WTC11 (cell line): ENCODE data around the gene GSC2. TPM values are rescaled to one million over a fixed set of nuclear protein-coding genes. Genes with fewer than 3 reads are reported as not detected.
A peak's percentile ranks its signal among the peaks of the same experiment; 100 is the strongest.

Experiments
- ATAC-seq: fragments of 200-7000 bp; cut with Tn5 transposase; 2 replicates; pipeline ENCODE4 v1.10.0; 2021; ENCODE audit warnings: mild to moderate bottlenecking, moderate library complexity
- CTCF ChIA-PET: fragments of 300-600 bp; sonication (Branson Sonifier 250); formaldehyde crosslinking; loops from one replicate; lab custom pipeline; 2021; ENCODE audit warnings: antibody characterized with exemption; lab: Charles Lee
- POLR2A ChIA-PET: fragments of 350-600 bp; sonication (Branson Sonifier 250); formaldehyde crosslinking; loops from one replicate; lab custom pipeline; 2021; ENCODE audit warnings: antibody characterized with exemption; lab: Charles Lee
- DNase-seq: peaks from one replicate; pipeline ENCODE4 v3.0.0; 2021; ENCODE audit warnings: low spot score
- H3K27ac Mint-ChIP-seq: 2 replicates; pipeline ENCODE4 v1.8.0; 2021; ENCODE audit warnings: mixed read lengths
- H3K27me3 Mint-ChIP-seq: 2 replicates; pipeline ENCODE4 v1.8.0; 2021; ENCODE audit warnings: low read depth, mild to moderate bottlenecking, moderate library complexity, mixed read lengths
- H3K36me3 Mint-ChIP-seq: 2 replicates; pipeline ENCODE4 v1.8.0; 2021; ENCODE audit warnings: mixed read lengths
- H3K4me1 Mint-ChIP-seq: 2 replicates; pipeline ENCODE4 v1.8.0; 2022; ENCODE audit warnings: mixed read lengths
- H3K4me3 Mint-ChIP-seq: 2 replicates; pipeline ENCODE4 v1.8.0; 2021; ENCODE audit warnings: mild to moderate bottlenecking, moderate library complexity, mixed read lengths
- H3K9me3 Mint-ChIP-seq: 2 replicates; pipeline ENCODE4 v1.8.0; 2021; ENCODE audit warnings: mixed read lengths
- ATF1 ChIP-seq: sonication (generic); formaldehyde crosslinking; IDR thresholded peaks from 2 replicates; pipeline ENCODE4 v1.8.1; 2023; ENCODE audit warnings: mild to moderate bottlenecking, moderate library complexity, missing genetic modification reagents
- ATF3 ChIP-seq: sonication (generic); formaldehyde crosslinking; conservative IDR thresholded peaks from 2 replicates; pipeline ENCODE4 v1.8.1; 2022; ENCODE audit warnings: mild to moderate bottlenecking, missing genetic modification reagents
- CBFB ChIP-seq: sonication (generic); formaldehyde crosslinking; IDR thresholded peaks from 2 replicates; pipeline ENCODE4 v1.8.1; 2022; ENCODE audit warnings: mild to moderate bottlenecking, low read depth, missing genetic modification reagents
- E2F5 ChIP-seq: sonication (generic); formaldehyde crosslinking; IDR thresholded peaks from 2 replicates; pipeline ENCODE4 v1.8.1; 2022; ENCODE audit warnings: mild to moderate bottlenecking, moderate library complexity, missing genetic modification reagents
- ETV6 ChIP-seq: sonication (generic); formaldehyde crosslinking; IDR thresholded peaks from 2 replicates; pipeline ENCODE4 v1.8.1; 2022; ENCODE audit warnings: mild to moderate bottlenecking, missing genetic modification reagents
- FOXK1 ChIP-seq: sonication (generic); formaldehyde crosslinking; IDR thresholded peaks from 2 replicates; pipeline ENCODE4 v1.8.0; 2022; ENCODE audit warnings: mild to moderate bottlenecking, moderate library complexity, missing genetic modification reagents
- GTF2I ChIP-seq: fragments of 250-450 bp; sonication (Bioruptor Pico); conservative IDR thresholded peaks from 2 replicates; pipeline ENCODE4 v1.4.0; 2021; ENCODE audit warnings: mild to moderate bottlenecking
- IRF2 ChIP-seq: sonication (generic); formaldehyde crosslinking; IDR thresholded peaks from 2 replicates; pipeline ENCODE4 v1.8.0; 2022; ENCODE audit warnings: low read depth, missing genetic modification reagents, borderline replicate concordance
- JUN ChIP-seq: sonication (generic); formaldehyde crosslinking; IDR thresholded peaks from 2 replicates; pipeline ENCODE4 v1.8.0; 2023; ENCODE audit warnings: mild to moderate bottlenecking, missing genetic modification reagents
- KAT7 ChIP-seq: sonication (generic); formaldehyde crosslinking; IDR thresholded peaks from 2 replicates; pipeline ENCODE4 v1.8.1; 2023; ENCODE audit warnings: missing genetic modification reagents, mild to moderate bottlenecking, borderline replicate concordance
- OVOL2 ChIP-seq: fragments of 250-450 bp; sonication (Bioruptor Pico); IDR thresholded peaks from 2 replicates; pipeline ENCODE4 v1.9.0; 2021; ENCODE audit warnings: mild to moderate bottlenecking, borderline replicate concordance
- PREB ChIP-seq: sonication (generic); formaldehyde crosslinking; IDR thresholded peaks from 2 replicates; pipeline ENCODE4 v1.8.1; 2022; ENCODE audit warnings: mild to moderate bottlenecking, missing genetic modification reagents, moderate library complexity, borderline replicate concordance
- RORB ChIP-seq: fragments of 250-450 bp; sonication (Bioruptor Pico); IDR thresholded peaks from 2 replicates; pipeline ENCODE4 v1.9.0; 2021; ENCODE audit warnings: mild to moderate bottlenecking
- TEAD4 ChIP-seq: sonication (generic); formaldehyde crosslinking; IDR thresholded peaks from 2 replicates; pipeline ENCODE4 v1.8.0; 2022; ENCODE audit warnings: mild to moderate bottlenecking, missing genetic modification reagents
- ZNF219 ChIP-seq: sonication (generic); formaldehyde crosslinking; IDR thresholded peaks from 2 replicates; pipeline ENCODE4 v1.8.0; 2023; ENCODE audit warnings: missing genetic modification reagents, mild to moderate bottlenecking, borderline replicate concordance
- ZNF263 ChIP-seq: sonication (generic); formaldehyde crosslinking; IDR thresholded peaks from 2 replicates; pipeline ENCODE4 v1.8.1; 2022; ENCODE audit warnings: low read depth, mild to moderate bottlenecking, moderate library complexity, missing genetic modification reagents
- ZNF416 ChIP-seq: fragments of 250-450 bp; sonication (Bioruptor Pico); IDR thresholded peaks from 2 replicates; pipeline ENCODE4 v1.9.0; 2021; ENCODE audit warnings: mild to moderate bottlenecking, inconsistent platforms
- ZNF512 ChIP-seq: sonication (generic); formaldehyde crosslinking; IDR thresholded peaks from 2 replicates; pipeline ENCODE4 v1.8.1; 2022; ENCODE audit warnings: missing genetic modification reagents, borderline replicate concordance
- ZNF671 ChIP-seq: fragments of 250-450 bp; sonication (Bioruptor Pico); IDR thresholded peaks from 2 replicates; pipeline ENCODE4 v1.8.0; 2021; ENCODE audit warnings: mild to moderate bottlenecking
- total RNA-seq: library from RNA; stranded (reverse); gene quantifications from 3 replicates; pipeline ENCODE4 v1.2.3, GENCODE V29; 2021
- TF ChIP-seq, protein P1 (sequence below): sonication (generic); formaldehyde crosslinking; IDR thresholded peaks from 2 replicates; pipeline ENCODE4 v1.8.0; 2022; ENCODE audit warnings: mild to moderate bottlenecking, missing genetic modification reagents
- TF ChIP-seq, protein P2 (sequence below): sonication (generic); formaldehyde crosslinking; IDR thresholded peaks from 2 replicates; pipeline ENCODE4 v1.8.0; 2022; ENCODE audit warnings: mild to moderate bottlenecking, missing genetic modification reagents
- TF ChIP-seq, protein P3 (sequence below): fragments of 250-450 bp; sonication (Bioruptor Pico); IDR thresholded peaks from 2 replicates; pipeline ENCODE4 v2.1.2; 2022; ENCODE audit warnings: mild to moderate bottlenecking, moderate library complexity
- TF ChIP-seq, protein P4 (sequence below): sonication (generic); formaldehyde crosslinking; IDR thresholded peaks from 2 replicates; pipeline ENCODE4 v1.8.1; 2023; ENCODE audit warnings: mild to moderate bottlenecking, missing genetic modification reagents, moderate library complexity
- TF ChIP-seq, protein P5 (sequence below): fragments of 250-450 bp; sonication (Bioruptor Pico); IDR thresholded peaks from 2 replicates; pipeline ENCODE4 v1.9.0; 2021; ENCODE audit warnings: moderate library complexity, mild to moderate bottlenecking, inconsistent platforms, borderline replicate concordance

Gene GSC2
- total RNA-seq, 1 experiment from 2014 or later = 0.68 TPM

- TF ChIP-seq CBFB (CRISPR knock-in tag) (no peak), RORB (CRISPR knock-in tag) (no peak), ZNF671 (no peak), KAT7 (CRISPR knock-in tag) (no peak), JUN (CRISPR knock-in tag) (no peak), GTF2I (CRISPR knock-in tag) (no peak), PREB (CRISPR knock-in tag) (no peak), E2F5 (CRISPR knock-in tag) (no peak), FOXK1 (no peak), TEAD4 (CRISPR knock-in tag) (no peak), ZNF416 (CRISPR knock-in tag) (no peak), ATF3 (CRISPR knock-in tag) (no peak), ZNF219 (CRISPR knock-in tag) (no peak), ZNF512 (CRISPR knock-in tag) (no peak), ATF1 (no peak)
- TF ChIP-seq, protein P1, sequence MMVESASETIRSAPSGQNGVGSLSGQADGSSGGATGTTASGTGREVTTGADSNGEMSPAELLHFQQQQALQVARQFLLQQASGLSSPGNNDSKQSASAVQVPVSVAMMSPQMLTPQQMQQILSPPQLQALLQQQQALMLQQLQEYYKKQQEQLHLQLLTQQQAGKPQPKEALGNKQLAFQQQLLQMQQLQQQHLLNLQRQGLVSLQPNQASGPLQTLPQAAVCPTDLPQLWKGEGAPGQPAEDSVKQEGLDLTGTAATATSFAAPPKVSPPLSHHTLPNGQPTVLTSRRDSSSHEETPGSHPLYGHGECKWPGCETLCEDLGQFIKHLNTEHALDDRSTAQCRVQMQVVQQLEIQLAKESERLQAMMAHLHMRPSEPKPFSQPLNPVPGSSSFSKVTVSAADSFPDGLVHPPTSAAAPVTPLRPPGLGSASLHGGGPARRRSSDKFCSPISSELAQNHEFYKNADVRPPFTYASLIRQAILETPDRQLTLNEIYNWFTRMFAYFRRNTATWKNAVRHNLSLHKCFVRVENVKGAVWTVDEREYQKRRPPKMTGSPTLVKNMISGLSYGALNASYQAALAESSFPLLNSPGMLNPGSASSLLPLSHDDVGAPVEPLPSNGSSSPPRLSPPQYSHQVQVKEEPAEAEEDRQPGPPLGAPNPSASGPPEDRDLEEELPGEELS = no peak
- TF ChIP-seq, protein P2, sequence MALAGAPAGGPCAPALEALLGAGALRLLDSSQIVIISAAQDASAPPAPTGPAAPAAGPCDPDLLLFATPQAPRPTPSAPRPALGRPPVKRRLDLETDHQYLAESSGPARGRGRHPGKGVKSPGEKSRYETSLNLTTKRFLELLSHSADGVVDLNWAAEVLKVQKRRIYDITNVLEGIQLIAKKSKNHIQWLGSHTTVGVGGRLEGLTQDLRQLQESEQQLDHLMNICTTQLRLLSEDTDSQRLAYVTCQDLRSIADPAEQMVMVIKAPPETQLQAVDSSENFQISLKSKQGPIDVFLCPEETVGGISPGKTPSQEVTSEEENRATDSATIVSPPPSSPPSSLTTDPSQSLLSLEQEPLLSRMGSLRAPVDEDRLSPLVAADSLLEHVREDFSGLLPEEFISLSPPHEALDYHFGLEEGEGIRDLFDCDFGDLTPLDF (CRISPR knock-in tag) = no peak
- Mint-ChIP-seq H3K4me3 (no peak overlapping the region), H3K4me1 (peaks cover 20% of the 10 kb centered on the region), H3K27me3 (no peaks in the 10 kb centered on the region), H3K9me3 (no peaks in the 10 kb centered on the region), H3K36me3 (no peaks in the 10 kb centered on the region), H3K27ac (no peak overlapping the region; the same call in 1 of the 2 replicates)
- ATAC-seq (peak; percentile 63), DNase-seq (peak; percentile 45)
- ChIA-PET POLR2A (no interaction called here), CTCF (interaction anchor here (0.5 to 1.0 kb wide), 4 partner anchors 13 to 177 kb away, joined by 3 read pairs; no protein-coding TSS in a partner anchor)
Measured at GRCh38 chr22:19105867-19106802, 44.0 kb downstream of the GSC2 start.

GRCh38 chr22:19105456-19105855 lies 44.6 kb downstream of the GSC2 start:
- H3K4me3 Mint-ChIP-seq = no peak overlapping the region
- H3K27ac Mint-ChIP-seq = no peak overlapping the region
- DNase-seq (no peak), ATAC-seq (no peak)
- H3K9me3 Mint-ChIP-seq = no peaks in the 10 kb centered on the region
- no peaks in the 10 kb centered on the region for H3K27me3 Mint-ChIP-seq
- no peaks in the 10 kb centered on the region for H3K36me3 Mint-ChIP-seq
- POLR2A ChIA-PET = interaction anchor here (0.6 kb wide), 1 partner anchor 18 kb away, joined by 6 read pairs; no protein-coding TSS in a partner anchor
- CTCF ChIA-PET = interaction anchor here (1.0 kb wide), 1 partner anchor 13 kb away, joined by 3 read pairs; no protein-coding TSS in a partner anchor
- peaks cover 15% of the 10 kb centered on the region for H3K4me1 Mint-ChIP-seq
- TF ChIP-seq, protein P3, sequence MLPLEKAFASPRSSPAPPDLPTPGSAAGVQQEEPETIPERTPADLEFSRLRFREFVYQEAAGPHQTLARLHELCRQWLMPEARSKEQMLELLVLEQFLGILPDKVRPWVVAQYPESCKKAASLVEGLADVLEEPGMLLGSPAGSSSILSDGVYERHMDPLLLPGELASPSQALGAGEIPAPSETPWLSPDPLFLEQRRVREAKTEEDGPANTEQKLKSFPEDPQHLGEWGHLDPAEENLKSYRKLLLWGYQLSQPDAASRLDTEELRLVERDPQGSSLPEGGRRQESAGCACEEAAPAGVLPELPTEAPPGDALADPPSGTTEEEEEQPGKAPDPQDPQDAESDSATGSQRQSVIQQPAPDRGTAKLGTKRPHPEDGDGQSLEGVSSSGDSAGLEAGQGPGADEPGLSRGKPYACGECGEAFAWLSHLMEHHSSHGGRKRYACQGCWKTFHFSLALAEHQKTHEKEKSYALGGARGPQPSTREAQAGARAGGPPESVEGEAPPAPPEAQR (CRISPR knock-in tag) = no peak
- no peak for TF ChIP-seq IRF2 (CRISPR knock-in tag)
- TF ChIP-seq OVOL2 (CRISPR knock-in tag) = no peak
- TF ChIP-seq ZNF263 (CRISPR knock-in tag) = no peak
- no peak for TF ChIP-seq ETV6 (CRISPR knock-in tag)
- no peak for TF ChIP-seq ATF3 (CRISPR knock-in tag)
- TF ChIP-seq, protein P4, sequence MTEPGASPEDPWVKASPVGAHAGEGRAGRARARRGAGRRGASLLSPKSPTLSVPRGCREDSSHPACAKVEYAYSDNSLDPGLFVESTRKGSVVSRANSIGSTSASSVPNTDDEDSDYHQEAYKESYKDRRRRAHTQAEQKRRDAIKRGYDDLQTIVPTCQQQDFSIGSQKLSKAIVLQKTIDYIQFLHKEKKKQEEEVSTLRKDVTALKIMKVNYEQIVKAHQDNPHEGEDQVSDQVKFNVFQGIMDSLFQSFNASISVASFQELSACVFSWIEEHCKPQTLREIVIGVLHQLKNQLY (CRISPR knock-in tag) = no peak
- TF ChIP-seq, protein P5, sequence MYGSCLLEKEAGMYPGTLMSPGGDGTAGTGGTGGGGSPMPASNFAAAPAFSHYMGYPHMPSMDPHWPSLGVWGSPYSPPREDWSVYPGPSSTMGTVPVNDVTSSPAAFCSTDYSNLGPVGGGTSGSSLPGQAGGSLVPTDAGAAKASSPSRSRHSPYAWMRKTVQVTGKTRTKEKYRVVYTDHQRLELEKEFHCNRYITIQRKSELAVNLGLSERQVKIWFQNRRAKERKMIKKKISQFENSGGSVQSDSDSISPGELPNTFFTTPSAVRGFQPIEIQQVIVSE (CRISPR knock-in tag) = no peak
